SK-N-SH treated with all-trans-retinoic acid at 6 μM for 48 hours (cell line): ENCODE data around the gene ANKRD42.
A peak's percentile ranks its signal among the peaks of the same experiment; 100 is the strongest.

Source experiments
- ATAC-seq: fragments of 200-7000 bp; cut with Tn5 transposase; 3 replicates; pipeline ENCODE4 v1.9.1; 2020; ENCODE audit warnings: mild to moderate bottlenecking, moderate library complexity
- ARNTL ChIP-seq: fragments of 450-650 bp; formaldehyde crosslinking; IDR thresholded peaks from 2 replicates; pipeline ENCODE4 v1.5.0; 2020; ENCODE audit warnings: low read depth, mild to moderate bottlenecking, moderate library complexity, borderline replicate concordance
- BACH2 ChIP-seq: fragments of 250-450 bp; sonication (Bioruptor Pico); IDR thresholded peaks from 2 replicates; pipeline ENCODE4 v1.9.0; 2021; ENCODE audit warnings: mild to moderate bottlenecking, borderline replicate concordance
- CREB5 ChIP-seq: fragments of 250-450 bp; sonication (Bioruptor Pico); IDR thresholded peaks from 2 replicates; pipeline ENCODE4 v1.5.1; 2020; ENCODE audit warnings: low read depth, mild to moderate bottlenecking, moderate library complexity
- CSDC2 ChIP-seq: fragments of 250-450 bp; sonication (Bioruptor Pico); IDR thresholded peaks from 2 replicates; pipeline ENCODE4 v1.5.0; 2020; ENCODE audit warnings: mild to moderate bottlenecking, moderate library complexity
- ESRRG ChIP-seq: fragments of 250-450 bp; sonication (Bioruptor Pico); IDR thresholded peaks from 2 replicates; pipeline ENCODE4 v1.6.1; 2021; ENCODE audit warnings: mild to moderate bottlenecking
- GLIS3 ChIP-seq: fragments of 250-450 bp; sonication (Bioruptor Pico); IDR thresholded peaks from 2 replicates; pipeline ENCODE4 v1.5.0; 2020; ENCODE audit warnings: mild to moderate bottlenecking, moderate library complexity
- ISL1 ChIP-seq: fragments of 250-450 bp; sonication (Bioruptor Pico); IDR thresholded peaks from 2 replicates; pipeline ENCODE4 v2.1.2; 2022; ENCODE audit warnings: mild to moderate bottlenecking, moderate library complexity
- OSR1 ChIP-seq: fragments of 250-450 bp; sonication (Bioruptor Pico); IDR thresholded peaks from 2 replicates; pipeline ENCODE4 v1.8.0; 2022; ENCODE audit warnings: moderate library complexity, mild to moderate bottlenecking, inconsistent platforms
- POU6F1 ChIP-seq: fragments of 250-450 bp; sonication (Bioruptor Pico); IDR thresholded peaks from 2 replicates; pipeline ENCODE4 v1.8.0; 2021; ENCODE audit warnings: low read depth, mild to moderate bottlenecking, moderate library complexity, borderline replicate concordance
- PPARA ChIP-seq: fragments of 250-450 bp; sonication (Bioruptor Pico); IDR thresholded peaks from 2 replicates; pipeline ENCODE4 v1.5.0; 2020; ENCODE audit warnings: mild to moderate bottlenecking, borderline replicate concordance
- RARB ChIP-seq: fragments of 250-450 bp; sonication (Bioruptor Pico); IDR thresholded peaks from 2 replicates; pipeline ENCODE4 v1.8.0; 2021; ENCODE audit warnings: mild to moderate bottlenecking, moderate library complexity
- SNAI2 ChIP-seq: fragments of 250-450 bp; sonication (Bioruptor Pico); IDR thresholded peaks from 2 replicates; pipeline ENCODE4 v1.5.0; 2020; ENCODE audit warnings: mild to moderate bottlenecking, moderate library complexity
- TOX ChIP-seq: fragments of 250-450 bp; sonication (Bioruptor Pico); IDR thresholded peaks from 2 replicates; pipeline ENCODE4 v1.8.0; 2021; ENCODE audit warnings: mild to moderate bottlenecking, moderate library complexity, borderline replicate concordance
- TSHZ2 ChIP-seq: fragments of 250-450 bp; sonication (Bioruptor Pico); IDR thresholded peaks from 2 replicates; pipeline ENCODE4 v1.5.0; 2020; ENCODE audit warnings: mild to moderate bottlenecking, moderate library complexity
- ZC3H10 ChIP-seq: fragments of 250-450 bp; sonication (Bioruptor Pico); IDR thresholded peaks from 2 replicates; pipeline ENCODE4 v1.5.1; 2021; ENCODE audit warnings: mild to moderate bottlenecking, moderate library complexity
- ZFP3 ChIP-seq: fragments of 250-450 bp; sonication (Bioruptor Pico); IDR thresholded peaks from 2 replicates; pipeline ENCODE4 v1.5.0; 2020; ENCODE audit warnings: mild to moderate bottlenecking, moderate library complexity
- ZFP30 ChIP-seq: fragments of 450-650 bp; formaldehyde crosslinking; IDR thresholded peaks from 2 replicates; pipeline ENCODE4 v1.5.0; 2022; ENCODE audit warnings: mild to moderate bottlenecking, moderate library complexity
- ZNF70 ChIP-seq: fragments of 450-650 bp; formaldehyde crosslinking; IDR thresholded peaks from 2 replicates; pipeline ENCODE4 v1.5.0; 2020; ENCODE audit warnings: mild to moderate bottlenecking, moderate library complexity
- ZNF8 ChIP-seq: fragments of 450-650 bp; formaldehyde crosslinking; IDR thresholded peaks from 2 replicates; pipeline ENCODE4 v1.5.0; 2020; ENCODE audit warnings: mild to moderate bottlenecking, moderate library complexity
- TF ChIP-seq, protein P1 (sequence below): fragments of 250-450 bp; sonication (Bioruptor Pico); IDR thresholded peaks from 2 replicates; pipeline ENCODE4 v1.8.0; 2020; ENCODE audit warnings: mild to moderate bottlenecking, moderate library complexity, borderline replicate concordance
- TF ChIP-seq, protein P2 (sequence below): fragments of 250-450 bp; sonication (Bioruptor Pico); IDR thresholded peaks from 2 replicates; pipeline ENCODE4 v1.5.1; 2021; ENCODE audit warnings: mild to moderate bottlenecking, moderate library complexity

Gene ANKRD42

GRCh38 chr11:83170865-83171264 lies 22.6 kb upstream of the ANKRD42 start:
- no peak for TF ChIP-seq POU6F1
- no peak for TF ChIP-seq OSR1
- TF ChIP-seq ARNTL (CRISPR knock-in tag): no peak
- no peak for TF ChIP-seq ESRRG
- TF ChIP-seq GLIS3 (CRISPR knock-in tag): no peak
- no peak for TF ChIP-seq SNAI2 (CRISPR knock-in tag)
- TF ChIP-seq, protein P1, sequence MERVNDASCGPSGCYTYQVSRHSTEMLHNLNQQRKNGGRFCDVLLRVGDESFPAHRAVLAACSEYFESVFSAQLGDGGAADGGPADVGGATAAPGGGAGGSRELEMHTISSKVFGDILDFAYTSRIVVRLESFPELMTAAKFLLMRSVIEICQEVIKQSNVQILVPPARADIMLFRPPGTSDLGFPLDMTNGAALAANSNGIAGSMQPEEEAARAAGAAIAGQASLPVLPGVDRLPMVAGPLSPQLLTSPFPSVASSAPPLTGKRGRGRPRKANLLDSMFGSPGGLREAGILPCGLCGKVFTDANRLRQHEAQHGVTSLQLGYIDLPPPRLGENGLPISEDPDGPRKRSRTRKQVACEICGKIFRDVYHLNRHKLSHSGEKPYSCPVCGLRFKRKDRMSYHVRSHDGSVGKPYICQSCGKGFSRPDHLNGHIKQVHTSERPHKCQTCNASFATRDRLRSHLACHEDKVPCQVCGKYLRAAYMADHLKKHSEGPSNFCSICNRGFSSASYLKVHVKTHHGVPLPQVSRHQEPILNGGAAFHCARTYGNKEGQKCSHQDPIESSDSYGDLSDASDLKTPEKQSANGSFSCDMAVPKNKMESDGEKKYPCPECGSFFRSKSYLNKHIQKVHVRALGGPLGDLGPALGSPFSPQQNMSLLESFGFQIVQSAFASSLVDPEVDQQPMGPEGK (CRISPR knock-in tag): no peak
- TF ChIP-seq RARB (CRISPR knock-in tag): no peak
- TF ChIP-seq CREB5 (CRISPR knock-in tag): no peak
- no peak for TF ChIP-seq ZNF8 (CRISPR knock-in tag)
- TF ChIP-seq PPARA (CRISPR knock-in tag): no peak
- no peak for TF ChIP-seq ZFP30 (CRISPR knock-in tag)
- TF ChIP-seq BACH2 (CRISPR knock-in tag): no peak
- no peak for TF ChIP-seq TOX
- no peak for TF ChIP-seq TSHZ2 (CRISPR knock-in tag)
- no peak for TF ChIP-seq ZFP3 (CRISPR knock-in tag)

DNA sequence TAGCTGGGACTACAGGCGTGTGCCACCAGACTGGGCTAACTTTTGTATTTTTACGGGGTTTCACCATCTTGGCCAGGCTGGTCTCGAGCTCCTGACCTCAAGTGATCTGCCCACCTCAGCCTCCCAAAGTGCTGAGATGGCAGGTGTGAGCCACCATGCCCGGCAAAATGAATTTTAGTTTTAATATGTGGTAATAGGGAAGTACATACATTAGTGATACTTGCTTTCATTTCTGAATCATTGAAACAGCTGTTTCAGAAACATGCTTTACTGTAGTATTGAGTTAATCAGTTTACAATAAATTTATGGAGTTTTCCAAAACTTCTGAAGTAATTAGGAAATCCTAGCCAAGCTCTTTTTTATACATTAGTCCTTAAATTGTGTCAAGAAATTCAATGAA lies 21.0 kb upstream of the ANKRD42 start:
- TF ChIP-seq RARB (CRISPR knock-in tag) (no peak), POU6F1 (no peak), ZFP3 (CRISPR knock-in tag) (no peak), ZC3H10 (CRISPR knock-in tag) (no peak), ISL1 (CRISPR knock-in tag) (no peak), ARNTL (CRISPR knock-in tag) (no peak), BACH2 (CRISPR knock-in tag) (no peak), SNAI2 (CRISPR knock-in tag) (no peak), CSDC2 (no peak)
- no peak for ATAC-seq

More at GRCh38 chr11:83170865-83171264, 22.6 kb upstream of the ANKRD42 start:
- peak; percentile 33 for ATAC-seq

- ATAC-seq: no peak
- TF ChIP-seq ZFP30 (CRISPR knock-in tag) (no peak), TSHZ2 (CRISPR knock-in tag) (no peak), ARNTL (CRISPR knock-in tag) (no peak), ZNF8 (CRISPR knock-in tag) (no peak), ZNF70 (CRISPR knock-in tag) (no peak), PPARA (CRISPR knock-in tag) (no peak), ZFP3 (CRISPR knock-in tag) (no peak)
- TF ChIP-seq, protein P2, sequence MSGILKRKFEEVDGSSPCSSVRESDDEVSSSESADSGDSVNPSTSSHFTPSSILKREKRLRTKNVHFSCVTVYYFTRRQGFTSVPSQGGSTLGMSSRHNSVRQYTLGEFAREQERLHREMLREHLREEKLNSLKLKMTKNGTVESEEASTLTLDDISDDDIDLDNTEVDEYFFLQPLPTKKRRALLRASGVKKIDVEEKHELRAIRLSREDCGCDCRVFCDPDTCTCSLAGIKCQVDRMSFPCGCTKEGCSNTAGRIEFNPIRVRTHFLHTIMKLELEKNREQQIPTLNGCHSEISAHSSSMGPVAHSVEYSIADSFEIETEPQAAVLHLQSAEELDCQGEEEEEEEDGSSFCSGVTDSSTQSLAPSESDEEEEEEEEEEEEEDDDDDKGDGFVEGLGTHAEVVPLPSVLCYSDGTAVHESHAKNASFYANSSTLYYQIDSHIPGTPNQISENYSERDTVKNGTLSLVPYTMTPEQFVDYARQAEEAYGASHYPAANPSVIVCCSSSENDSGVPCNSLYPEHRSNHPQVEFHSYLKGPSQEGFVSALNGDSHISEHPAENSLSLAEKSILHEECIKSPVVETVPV (CRISPR knock-in tag): no peak
Measured at GRCh38 chr11:83174008-83174407, 19.5 kb upstream of the ANKRD42 start.
